Occipital lobe (tissue), 2 donors: ENCODE results near the gene SPAG5. TPM values are rescaled to one million over a fixed set of nuclear protein-coding genes. Genes with fewer than 3 reads are reported as not detected.
A peak's percentile ranks its signal among the peaks of the same experiment; 100 is the strongest.
"Not testable (repeated sequence)": the region's sequence is repeated elsewhere in the genome, so short reads cannot be mapped to it uniquely, and the experiment has no call there.

Experiments used
- DNase-seq: peaks from one replicate; lab custom pipeline; 2025; lab: John Stamatoyannopoulos, UW
- total RNA-seq: library from RNA; depleted of rRNA; stranded (reverse); fragments of >200 nt; gene quantifications from one replicate; pipeline ENCODE4 v1.2.3, GENCODE V29; 2014

SPAG5 gene
- total RNA-seq, 1 donor from 2014 or later: 4.7 TPM

- DNase-seq: no peak
These were observed 11.6 kb upstream of the SPAG5 start for GRCh38 chr17:28610376-28610775.

- not testable (repeated sequence) for DNase-seq
These were observed 5.2 kb upstream of the SPAG5 start for GRCh38 chr17:28604031-28604430.

GRCh38 chr17:28599311-28600184 is 723 bp upstream of the SPAG5 start:
- peak; percentile 63 for DNase-seq

- no peak for DNase-seq
These were observed 436 bp downstream of the SPAG5 start for GRCh38 chr17:28598389-28598788.

GRCh38 chr17:28597606-28598383 is 1.0 kb downstream of the SPAG5 start:
- no peak for DNase-seq

GRCh38 chr17:28592260-28592659 is 6.6 kb downstream of the SPAG5 start:
- DNase-seq: no peak

GRCh38 chr17:28585851-28586250 is 13.0 kb downstream of the SPAG5 start:
- DNase-seq: no peak

- DNase-seq: no peak
These were observed 14.4 kb downstream of the SPAG5 start for GRCh38 chr17:28584434-28584833.

- no peak for DNase-seq
These were observed 16.3 kb downstream of the SPAG5 start for GRCh38 chr17:28582513-28582912.

GRCh38 chr17:28580959-28581358 is 17.9 kb downstream of the SPAG5 start:
- DNase-seq: no peak

GRCh38 chr17:28579526-28579925 is 19.3 kb downstream of the SPAG5 start:
- no peak for DNase-seq

- DNase-seq: no peak
These were observed 20.3 kb downstream of the SPAG5 start for GRCh38 chr17:28578246-28579195.

- no peak for DNase-seq
These were observed 21.4 kb downstream of the SPAG5 start for GRCh38 chr17:28577466-28577824.

GRCh38 chr17:28576758-28577465 is 21.9 kb downstream of the SPAG5 start, which contains the start of gene ALDOC:
TSS of gene ALDOC (minus strand) at chr17:28576895. CDS start at chr17:28575532, 1,363 bp downstream.
- peak; percentile 95 for DNase-seq

- not testable (repeated sequence) for DNase-seq
These were observed 22.8 kb downstream of the SPAG5 start for GRCh38 chr17:28576016-28576415.

GRCh38 chr17:28575126-28575795 is 23.6 kb downstream of the SPAG5 start:
- DNase-seq: peak; percentile 16

GRCh38 chr17:28574526-28574925 is 24.3 kb downstream of the SPAG5 start:
- no peak for DNase-seq

- no peak for DNase-seq
These were observed 24.8 kb downstream of the SPAG5 start for GRCh38 chr17:28573966-28574480.

GRCh38 chr17:28573521-28573920 is 25.3 kb downstream of the SPAG5 start:
- DNase-seq: no peak

GRCh38 chr17:28573040-28573380 is 25.8 kb downstream of the SPAG5 start:
- DNase-seq: no peak
